ENCODE results near the gene TMTC2. TPM values are rescaled to one million over a fixed set of nuclear protein-coding genes. Genes with fewer than 3 reads are reported as not detected.

Gene TMTC2
- polyA plus RNA-seq, 1 donor from 2014 or later, result 20.6 TPM

- Histone ChIP-seq H3F3A (ENCODE audit: insufficient read depth, low read length, poor library complexity, severe bottlenecking) (no peaks in the 10 kb centered on the region), H3K27ac (ENCODE audit: low read length) (no peak overlapping the region), H3K9me3 (ENCODE audit: low read length) (no peaks in the 10 kb centered on the region), H3K9me2 (ENCODE audit: insufficient read depth, low read length) (no peaks in the 10 kb centered on the region), H4K20me1 (ENCODE audit: insufficient read depth) (no peaks in the 10 kb centered on the region), H2AFZ (ENCODE audit: low read depth, low read length) (no peak overlapping the region), H3K79me2 (replicated peaks; ENCODE audit: insufficient read depth, low read length) (peaks cover 12% of the 10 kb centered on the region), H3K4me3 (ENCODE audit: low read length) (no peak overlapping the region), H3K27me3 (ENCODE audit: insufficient read depth, low read depth, low read length) (no peaks in the 10 kb centered on the region), H3K4me2 (ENCODE audit: low read length) (no peak overlapping the region), H3K36me3 (ENCODE audit: insufficient read depth, low read length) (peaks cover 6% of the 10 kb centered on the region), H3K9ac (ENCODE audit: low read length) (no peak overlapping the region)
- TF ChIP-seq TAF1 (IDR thresholded peaks at IDR 0.05; ENCODE audit: low read depth) (no peak), POLR2AphosphoS5 (IDR thresholded peaks at IDR 0.05) (no peak), REST (IDR thresholded peaks at IDR 0.05; ENCODE audit: borderline replicate concordance) (no peak), EZH2 (IDR thresholded peaks at IDR 0.05; ENCODE audit: borderline replicate concordance, insufficient read depth, low read length, poor library complexity, severe bottlenecking) (no peak), MXI1 (conservative IDR thresholded peaks at IDR 0.05; ENCODE audit: poor library complexity, severe bottlenecking) (no peak), SMC3 (conservative IDR thresholded peaks at IDR 0.05; ENCODE audit: poor library complexity) (no peak), EP300 (conservative IDR thresholded peaks at IDR 0.05; ENCODE audit: poor library complexity, severe bottlenecking) (no peak), CTCF (IDR thresholded peaks at IDR 0.05; ENCODE audit: poor library complexity, severe bottlenecking) (no peak), RAD21 (conservative IDR thresholded peaks at IDR 0.05) (no peak)
Measured at GRCh38 chr12:82696543-82696942, 9.8 kb downstream of the TMTC2 start.

GRCh38 chr12:82698708-82699564 is 12.2 kb downstream of the TMTC2 start:
- Histone ChIP-seq H3K27ac (ENCODE audit: low read length) (no peak overlapping the region), H3K9me3 (ENCODE audit: low read length) (no peaks in the 10 kb centered on the region), H3K9me2 (ENCODE audit: insufficient read depth, low read length) (no peaks in the 10 kb centered on the region), H3K36me3 (ENCODE audit: insufficient read depth, low read length) (peaks cover 5% of the 10 kb centered on the region), H3K4me2 (ENCODE audit: low read length) (no peak overlapping the region), H3F3A (ENCODE audit: insufficient read depth, low read length, poor library complexity, severe bottlenecking) (no peaks in the 10 kb centered on the region), H3K79me2 (replicated peaks; ENCODE audit: insufficient read depth, low read length) (peaks cover 15% of the 10 kb centered on the region), H3K9ac (ENCODE audit: low read length) (no peak overlapping the region), H3K4me3 (ENCODE audit: low read length) (no peak overlapping the region), H3K27me3 (ENCODE audit: insufficient read depth, low read depth, low read length) (no peaks in the 10 kb centered on the region), H2AFZ (ENCODE audit: low read depth, low read length) (no peak overlapping the region), H4K20me1 (ENCODE audit: insufficient read depth) (no peaks in the 10 kb centered on the region)
- TF ChIP-seq SMC3 (conservative IDR thresholded peaks at IDR 0.05; ENCODE audit: poor library complexity) (no peak), TAF1 (IDR thresholded peaks at IDR 0.05; ENCODE audit: low read depth) (no peak), MXI1 (conservative IDR thresholded peaks at IDR 0.05; ENCODE audit: poor library complexity, severe bottlenecking) (no peak), EP300 (conservative IDR thresholded peaks at IDR 0.05; ENCODE audit: poor library complexity, severe bottlenecking) (no peak), POLR2AphosphoS5 (IDR thresholded peaks at IDR 0.05) (no peak)
